Measurements from ENCODE around the gene DHRS11.

DHRS11 gene, protein sequence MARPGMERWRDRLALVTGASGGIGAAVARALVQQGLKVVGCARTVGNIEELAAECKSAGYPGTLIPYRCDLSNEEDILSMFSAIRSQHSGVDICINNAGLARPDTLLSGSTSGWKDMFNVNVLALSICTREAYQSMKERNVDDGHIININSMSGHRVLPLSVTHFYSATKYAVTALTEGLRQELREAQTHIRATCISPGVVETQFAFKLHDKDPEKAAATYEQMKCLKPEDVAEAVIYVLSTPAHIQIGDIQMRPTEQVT

GRCh38 chr17:36591434-36592315 is at the start of gene DHRS11:
TSS of gene DHRS11 (plus strand) at chr17:36591879. CDS start at chr17:36592010, 131 bp downstream.
- FAIRE-seq (no peak), DNase-seq (ENCODE audit: insufficient read length, low spot score) (peak; percentile 93)

GRCh38 chr17:36542755-36543154 is 48.9 kb upstream of the DHRS11 start:
- DNase-seq (ENCODE audit: insufficient read length, low spot score) (no peak), FAIRE-seq (no peak)

DNA sequence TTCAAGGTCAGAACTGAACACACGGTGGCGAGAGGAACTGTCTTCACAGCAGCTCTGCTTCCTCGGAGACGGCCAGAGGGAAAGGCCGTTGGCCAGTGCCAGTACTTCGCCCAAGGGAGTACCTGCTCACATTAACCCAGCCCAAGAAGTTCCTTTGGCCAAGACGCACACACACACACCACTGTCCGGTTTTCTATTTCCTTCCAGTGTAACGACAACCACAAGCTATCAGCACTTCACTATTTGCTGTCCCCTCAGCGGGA is 47.7 kb upstream of the DHRS11 start:
- no peak for FAIRE-seq
- peak; percentile 16 for DNase-seq (ENCODE audit: insufficient read length, low spot score)

- DNase-seq (ENCODE audit: insufficient read length, low spot score) (peak; percentile 65), FAIRE-seq (no peak)
Measured at GRCh38 chr17:36544307-36545076, 47.2 kb upstream of the DHRS11 start, which contains the start of gene GGNBP2. TSS of gene GGNBP2 (plus strand) at chr17:36544919. CDS start at chr17:36545725, 806 bp downstream.

DNA sequence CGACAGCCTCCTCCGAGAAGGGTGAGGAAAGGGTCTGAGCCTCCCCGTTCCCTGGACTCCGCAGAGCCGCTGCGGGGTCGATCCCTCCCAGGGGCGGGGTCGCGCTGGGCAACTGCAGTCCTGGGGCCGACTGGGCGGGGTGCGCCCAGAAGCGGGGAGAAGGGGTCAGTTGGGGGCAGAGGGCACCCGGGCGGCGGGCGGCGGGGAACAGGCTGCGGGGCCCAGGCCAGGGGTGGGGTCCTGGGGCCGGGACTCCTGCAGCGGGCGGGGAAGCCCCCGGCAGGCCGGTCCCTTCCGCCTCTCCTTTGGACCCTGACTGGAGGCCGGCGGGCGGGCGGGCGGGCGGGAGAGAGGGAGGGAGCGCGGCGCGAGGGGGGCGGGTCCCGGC is 46.6 kb upstream of the DHRS11 start:
- FAIRE-seq: no peak
- DNase-seq (ENCODE audit: insufficient read length, low spot score): no peak

- FAIRE-seq: no peak
- peak; percentile 75 for DNase-seq (ENCODE audit: insufficient read length, low spot score)
Measured at GRCh38 chr17:36545465-36546417, 45.9 kb upstream of the DHRS11 start.

- FAIRE-seq: no peak
- no peak for DNase-seq (ENCODE audit: insufficient read length, low spot score)
Measured at GRCh38 chr17:36546418-36547093, 45.1 kb upstream of the DHRS11 start.

- FAIRE-seq (no peak), DNase-seq (ENCODE audit: insufficient read length, low spot score) (no peak)
Measured at GRCh38 chr17:36547776-36548175, 43.9 kb upstream of the DHRS11 start.

DNA sequence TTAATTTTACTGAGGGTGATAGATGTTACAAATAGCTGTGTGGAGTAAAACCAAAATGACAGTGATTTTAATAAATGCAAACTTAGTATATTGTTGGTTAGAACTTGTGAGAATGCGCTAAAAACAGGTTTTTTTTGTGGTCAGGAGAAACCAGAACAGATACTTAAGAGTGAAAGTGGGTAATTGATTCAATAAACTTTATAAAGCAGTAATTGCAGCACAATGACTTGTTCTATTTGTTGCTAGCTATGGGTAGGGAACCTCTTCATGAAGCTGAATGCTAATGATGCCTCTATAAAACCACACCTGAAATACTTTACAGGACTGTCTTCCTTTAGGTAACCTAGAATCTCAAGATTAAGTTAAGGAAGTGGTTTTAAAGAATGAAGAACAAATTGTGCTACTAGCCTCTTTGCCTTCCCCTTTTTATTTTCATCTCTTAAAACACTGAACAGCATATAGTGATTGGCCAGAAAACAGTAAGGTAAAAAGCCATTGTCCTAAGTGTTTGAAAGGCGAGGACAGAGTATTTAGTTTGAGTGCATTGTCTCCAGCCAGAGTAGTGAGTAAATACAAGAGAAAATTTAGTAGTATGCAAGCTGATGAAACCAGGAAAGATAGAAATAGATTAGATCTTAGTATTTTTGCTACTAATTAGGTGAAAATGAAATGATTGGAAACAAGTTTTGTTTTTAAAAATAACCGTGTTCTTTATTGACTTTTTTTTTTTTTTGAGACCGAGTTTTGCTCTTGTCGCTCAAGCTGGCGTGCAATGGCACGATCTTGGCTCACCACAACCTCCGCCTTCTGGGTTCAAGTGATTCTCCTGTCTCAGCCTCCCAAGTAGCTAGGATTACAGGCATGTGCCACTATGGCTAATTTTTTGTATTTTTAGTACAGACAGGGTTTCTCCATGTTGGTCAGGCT is 40.9 kb upstream of the DHRS11 start:
- FAIRE-seq (no peak), DNase-seq (ENCODE audit: insufficient read length, low spot score) (no peak)

- FAIRE-seq (no peak), DNase-seq (ENCODE audit: insufficient read length, low spot score) (no peak)
Measured at GRCh38 chr17:36553459-36553858, 38.2 kb upstream of the DHRS11 start.

DNA sequence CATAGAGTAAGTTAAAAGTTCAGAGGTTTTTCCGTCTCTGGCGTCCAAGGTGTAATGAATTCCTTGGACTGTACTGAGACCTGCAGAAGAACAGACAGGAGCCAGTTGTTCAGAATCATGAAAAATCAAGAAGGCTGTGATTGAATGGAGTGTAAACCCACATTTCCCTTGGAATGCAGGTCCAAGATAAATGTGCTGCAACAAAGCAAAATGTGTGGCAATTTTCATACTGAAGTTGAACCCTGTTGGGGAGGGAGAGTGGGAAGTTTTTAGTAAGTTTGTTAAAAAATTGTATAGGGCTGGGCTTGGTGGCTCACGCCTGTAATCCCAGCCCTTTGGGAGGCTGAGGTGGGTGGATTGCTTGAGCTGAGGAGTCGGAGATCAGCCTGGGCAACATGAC is 25.6 kb upstream of the DHRS11 start:
- FAIRE-seq: no peak

GRCh38 chr17:36575028-36575427 is 16.7 kb upstream of the DHRS11 start:
- no peak for FAIRE-seq

More for the DNA sequence above, 25.6 kb upstream of the DHRS11 start:
- DNase-seq (ENCODE audit: insufficient read length, low spot score): no peak

DNA sequence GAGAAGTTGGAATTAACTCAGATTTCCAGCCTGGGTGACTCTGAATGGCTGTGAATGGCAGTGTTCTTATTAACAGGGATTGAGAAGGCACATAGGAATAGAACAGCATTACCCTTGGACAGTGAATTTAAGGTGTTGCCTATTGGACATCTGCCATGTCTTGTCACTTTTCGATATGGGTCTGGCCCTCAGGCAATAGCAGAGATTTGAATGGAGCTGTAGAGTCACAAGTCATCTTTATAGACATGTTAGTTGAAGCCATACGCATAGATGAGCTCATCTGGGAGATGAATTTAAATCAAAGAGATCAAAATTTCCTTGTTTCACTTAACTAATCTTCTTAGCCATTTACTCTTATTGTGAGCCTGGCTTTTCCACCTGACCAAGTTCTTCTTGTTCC is 14.9 kb upstream of the DHRS11 start:
- FAIRE-seq: no peak

More at GRCh38 chr17:36575028-36575427, 16.7 kb upstream of the DHRS11 start:
- no peak for DNase-seq (ENCODE audit: insufficient read length, low spot score)

GRCh38 chr17:36578671-36579070 is 13.0 kb upstream of the DHRS11 start:
- DNase-seq (ENCODE audit: insufficient read length, low spot score) (no peak), FAIRE-seq (no peak)

More for the DNA sequence above, 14.9 kb upstream of the DHRS11 start:
- no peak for DNase-seq (ENCODE audit: insufficient read length, low spot score)

DNA sequence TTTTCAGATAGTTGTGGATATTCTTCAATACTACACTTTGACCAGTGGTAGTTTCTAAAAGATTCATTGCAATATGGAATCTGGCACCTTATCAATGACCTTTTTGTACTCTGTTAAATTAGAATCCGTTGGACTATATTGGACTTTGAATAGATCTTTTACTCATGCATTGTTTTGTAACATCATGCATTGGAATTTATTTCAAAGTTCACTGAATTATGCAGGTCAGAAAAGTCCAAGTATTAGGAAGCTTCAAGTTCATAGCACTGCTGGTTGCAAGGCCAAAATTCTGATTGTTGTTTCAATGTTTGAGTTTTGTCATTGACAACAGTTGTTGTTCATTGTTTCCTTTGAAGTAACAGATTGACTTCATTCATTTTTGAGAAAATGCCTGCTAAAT is 7.9 kb upstream of the DHRS11 start:
- DNase-seq (ENCODE audit: insufficient read length, low spot score) (no peak), FAIRE-seq (no peak)

DNA sequence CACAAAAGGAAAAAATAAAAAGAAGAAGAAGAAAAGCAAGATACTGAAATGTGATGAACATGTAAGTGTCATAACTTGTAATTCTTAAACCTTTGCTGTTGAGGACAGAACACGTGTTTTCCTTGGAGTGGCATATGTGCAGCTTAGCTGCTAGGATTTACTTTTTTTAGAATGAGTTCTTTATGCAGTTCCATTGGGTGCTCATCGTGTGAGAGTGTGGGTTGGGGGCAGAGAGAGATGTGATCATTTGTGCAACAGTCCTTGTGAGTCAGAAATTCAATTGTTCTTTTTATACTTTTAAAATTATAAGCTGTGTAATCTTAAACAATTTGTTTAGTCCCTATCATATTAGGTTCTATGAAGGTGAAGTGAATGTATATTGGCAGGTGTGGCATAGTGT is 5.5 kb upstream of the DHRS11 start:
- no peak for DNase-seq (ENCODE audit: insufficient read length, low spot score)
- no peak for FAIRE-seq

GRCh38 chr17:36590082-36590481 is 1.6 kb upstream of the DHRS11 start:
- no peak for DNase-seq (ENCODE audit: insufficient read length, low spot score)
- no peak for FAIRE-seq

- FAIRE-seq: no peak
- DNase-seq (ENCODE audit: insufficient read length, low spot score): no peak
Measured at GRCh38 chr17:36592316-36592715, 637 bp downstream of the DHRS11 start.
